HepG2 (cell line): Measurements from ENCODE around the gene FOXR1. TPM values are rescaled to one million over a fixed set of nuclear protein-coding genes. Genes with fewer than 3 reads are reported as not detected.

Experiments
- BATF2 ChIP-seq: sonication (generic); formaldehyde crosslinking; IDR thresholded peaks from 2 replicates; pipeline ENCODE4 v1.8.0; 2022; ENCODE audit warnings: mild to moderate bottlenecking, missing genetic modification reagents, moderate library complexity
- HOXD1 ChIP-seq: sonication (generic); formaldehyde crosslinking; IDR thresholded peaks from 2 replicates; pipeline ENCODE4 v1.5.0; 2020; ENCODE audit warnings: missing genetic modification reagents
- NFE2L1 ChIP-seq: sonication (generic); formaldehyde crosslinking; IDR thresholded peaks from 2 replicates; pipeline ENCODE4 v1.4.0; 2020; ENCODE audit warnings: missing genetic modification reagents, mild to moderate bottlenecking, borderline replicate concordance
- NFE2L2 ChIP-seq: fragments of 150-350 bp; IDR thresholded peaks from 2 replicates; pipeline ENCODE4 v1.6.1; 2014; ENCODE audit warnings: low read length
- SAFB2 ChIP-seq: sonication (generic); formaldehyde crosslinking; IDR thresholded peaks from 2 replicates; pipeline ENCODE4 v1.5.1; 2020; ENCODE audit warnings: missing genetic modification reagents, low read depth, mild to moderate bottlenecking, borderline replicate concordance
- SOX6 ChIP-seq, 2 experiments: fragments of 450-650 bp in 1 of 2; sonication (generic) in 1 of 2; formaldehyde crosslinking in 1 of 2; IDR thresholded peaks; 2 replicates each; pipeline versions ENCODE4 v1.4.0 to v1.6.1; 2017 to 2020; ENCODE audit warnings: antibody characterized with exemption in 1 of 2, mild to moderate bottlenecking in 1 of 2, missing genetic modification reagents in 1 of 2
- THAP11 ChIP-seq: IDR thresholded peaks from 2 replicates; pipeline ENCODE4 v1.6.1; 2016; ENCODE audit warnings: missing biosample characterization, missing genetic modification reagents
- ZNF142 ChIP-seq: sonication (generic); formaldehyde crosslinking; IDR thresholded peaks from 2 replicates; pipeline ENCODE4 v1.4.0; 2020; ENCODE audit warnings: missing genetic modification reagents
- polyA plus RNA-seq, 8 experiments: library from polyadenylated mRNA; depleted of rRNA in 3 of 8; stranded (reverse) in 7 of 8; unstranded in 1 of 8; fragments of >200 nt; fragmentation: Illumina TruSeq in 4 of 8; extraction: Trizol in 4 of 8; gene quantifications; 2 replicates each; pipeline versions ENCODE4 v1.2.1 to v1.2.3, GENCODE V29; 2011 to 2016; ENCODE audit warnings: low read depth in 4 of 8, missing spikeins in 1 of 8, mixed read lengths in 1 of 8; ENCODE audit not compliant: insufficient read depth in 1 of 8
- total RNA-seq, 5 experiments: library from RNA; depleted of rRNA; stranded (reverse); fragments of >200 nt; fragmentation: Illumina TruSeq; extraction: Trizol; gene quantifications; 2 replicates each; pipeline ENCODE4 v1.2.3, GENCODE V29; 2016; ENCODE audit warnings: low read depth in 1 of 5
- TF ChIP-seq, protein P1 (sequence below): sonication (generic); formaldehyde crosslinking; IDR thresholded peaks from 2 replicates; pipeline ENCODE4 v1.5.0; 2020; ENCODE audit warnings: missing genetic modification reagents, mild to moderate bottlenecking, borderline replicate concordance
- TF ChIP-seq, protein P2 (sequence below): sonication (generic); formaldehyde crosslinking; IDR thresholded peaks from 2 replicates; pipeline ENCODE4 v1.5.0; 2020; ENCODE audit warnings: mild to moderate bottlenecking, missing genetic modification reagents, borderline replicate concordance
- TF ChIP-seq, protein P3 (sequence below): sonication (generic); formaldehyde crosslinking; IDR thresholded peaks from 2 replicates; pipeline ENCODE4 v1.8.1; 2023; ENCODE audit warnings: mild to moderate bottlenecking, moderate library complexity, missing genetic modification reagents

The FOXR1 gene
- total and polyA plus RNA-seq, 2 of the 13 experiments (the other 11 are each of a cell fraction or from before 2014, with no cell fraction given), result not detected

DNA sequence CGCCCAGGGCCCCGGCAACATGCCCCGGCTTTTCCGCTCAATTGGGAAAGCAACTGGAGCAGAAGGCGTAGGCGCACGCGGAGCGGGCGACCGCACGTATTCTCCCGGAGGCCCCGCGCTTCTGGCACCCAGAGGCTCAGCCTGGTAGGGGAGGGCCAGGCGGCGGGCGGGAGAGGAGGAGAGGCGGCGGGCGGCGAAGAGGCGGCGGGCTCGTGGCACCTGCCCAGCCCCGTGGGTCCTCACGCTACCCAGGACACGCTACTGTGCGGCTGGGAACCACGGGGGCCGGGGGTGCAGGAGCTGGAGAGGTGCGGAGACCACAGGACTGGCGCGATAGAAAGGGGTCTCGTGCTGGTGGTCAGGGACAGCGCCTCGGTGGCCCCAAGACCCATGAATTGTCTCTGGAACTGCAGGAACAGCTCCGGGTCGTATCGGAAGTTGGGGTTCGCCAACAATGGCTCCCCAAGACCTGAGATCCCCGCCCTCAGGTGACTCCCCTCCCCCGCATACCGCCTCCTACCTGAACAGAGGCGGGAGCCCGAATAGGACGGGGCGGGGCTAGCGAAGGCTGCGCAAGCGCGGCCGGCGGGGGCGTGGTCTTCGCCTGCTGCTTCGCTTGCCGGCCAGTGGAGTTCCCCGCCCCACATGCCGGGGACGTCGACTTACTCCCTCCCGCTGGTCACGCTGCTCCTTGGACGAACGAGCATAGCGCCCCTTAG, 58.9 kb downstream of the FOXR1 start, which contains the start of gene SLC37A4 (continued):
- TF ChIP-seq BATF2 (CRISPR knock-in tag) (no peak), SOX6 (IDR thresholded peaks at IDR 0.05) (no peak), SOX6 (CRISPR knock-in tag; IDR thresholded peaks at IDR 0.05) (peak; percentile 66; the same call in 1 of the 2 replicates), HOXD1 (CRISPR knock-in tag) (peak; percentile 82), NFE2L1 (CRISPR knock-in tag) (no peak), ZNF142 (CRISPR knock-in tag) (peak; percentile 55; the same call in 1 of the 2 replicates), NFE2L2 (no peak), SAFB2 (CRISPR knock-in tag) (peak; percentile 51; the same call in 1 of the 2 replicates), THAP11 (CRISPR knock-in tag) (peak; percentile 78)
- TF ChIP-seq, protein P1, sequence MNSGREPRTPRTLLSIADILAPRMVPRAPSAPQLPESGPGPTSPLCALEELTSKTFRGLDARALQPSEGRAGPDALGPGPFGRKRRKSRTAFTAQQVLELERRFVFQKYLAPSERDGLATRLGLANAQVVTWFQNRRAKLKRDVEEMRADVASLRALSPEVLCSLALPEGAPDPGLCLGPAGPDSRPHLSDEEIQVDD (CRISPR knock-in tag), result no peak
- TF ChIP-seq, protein P2, sequence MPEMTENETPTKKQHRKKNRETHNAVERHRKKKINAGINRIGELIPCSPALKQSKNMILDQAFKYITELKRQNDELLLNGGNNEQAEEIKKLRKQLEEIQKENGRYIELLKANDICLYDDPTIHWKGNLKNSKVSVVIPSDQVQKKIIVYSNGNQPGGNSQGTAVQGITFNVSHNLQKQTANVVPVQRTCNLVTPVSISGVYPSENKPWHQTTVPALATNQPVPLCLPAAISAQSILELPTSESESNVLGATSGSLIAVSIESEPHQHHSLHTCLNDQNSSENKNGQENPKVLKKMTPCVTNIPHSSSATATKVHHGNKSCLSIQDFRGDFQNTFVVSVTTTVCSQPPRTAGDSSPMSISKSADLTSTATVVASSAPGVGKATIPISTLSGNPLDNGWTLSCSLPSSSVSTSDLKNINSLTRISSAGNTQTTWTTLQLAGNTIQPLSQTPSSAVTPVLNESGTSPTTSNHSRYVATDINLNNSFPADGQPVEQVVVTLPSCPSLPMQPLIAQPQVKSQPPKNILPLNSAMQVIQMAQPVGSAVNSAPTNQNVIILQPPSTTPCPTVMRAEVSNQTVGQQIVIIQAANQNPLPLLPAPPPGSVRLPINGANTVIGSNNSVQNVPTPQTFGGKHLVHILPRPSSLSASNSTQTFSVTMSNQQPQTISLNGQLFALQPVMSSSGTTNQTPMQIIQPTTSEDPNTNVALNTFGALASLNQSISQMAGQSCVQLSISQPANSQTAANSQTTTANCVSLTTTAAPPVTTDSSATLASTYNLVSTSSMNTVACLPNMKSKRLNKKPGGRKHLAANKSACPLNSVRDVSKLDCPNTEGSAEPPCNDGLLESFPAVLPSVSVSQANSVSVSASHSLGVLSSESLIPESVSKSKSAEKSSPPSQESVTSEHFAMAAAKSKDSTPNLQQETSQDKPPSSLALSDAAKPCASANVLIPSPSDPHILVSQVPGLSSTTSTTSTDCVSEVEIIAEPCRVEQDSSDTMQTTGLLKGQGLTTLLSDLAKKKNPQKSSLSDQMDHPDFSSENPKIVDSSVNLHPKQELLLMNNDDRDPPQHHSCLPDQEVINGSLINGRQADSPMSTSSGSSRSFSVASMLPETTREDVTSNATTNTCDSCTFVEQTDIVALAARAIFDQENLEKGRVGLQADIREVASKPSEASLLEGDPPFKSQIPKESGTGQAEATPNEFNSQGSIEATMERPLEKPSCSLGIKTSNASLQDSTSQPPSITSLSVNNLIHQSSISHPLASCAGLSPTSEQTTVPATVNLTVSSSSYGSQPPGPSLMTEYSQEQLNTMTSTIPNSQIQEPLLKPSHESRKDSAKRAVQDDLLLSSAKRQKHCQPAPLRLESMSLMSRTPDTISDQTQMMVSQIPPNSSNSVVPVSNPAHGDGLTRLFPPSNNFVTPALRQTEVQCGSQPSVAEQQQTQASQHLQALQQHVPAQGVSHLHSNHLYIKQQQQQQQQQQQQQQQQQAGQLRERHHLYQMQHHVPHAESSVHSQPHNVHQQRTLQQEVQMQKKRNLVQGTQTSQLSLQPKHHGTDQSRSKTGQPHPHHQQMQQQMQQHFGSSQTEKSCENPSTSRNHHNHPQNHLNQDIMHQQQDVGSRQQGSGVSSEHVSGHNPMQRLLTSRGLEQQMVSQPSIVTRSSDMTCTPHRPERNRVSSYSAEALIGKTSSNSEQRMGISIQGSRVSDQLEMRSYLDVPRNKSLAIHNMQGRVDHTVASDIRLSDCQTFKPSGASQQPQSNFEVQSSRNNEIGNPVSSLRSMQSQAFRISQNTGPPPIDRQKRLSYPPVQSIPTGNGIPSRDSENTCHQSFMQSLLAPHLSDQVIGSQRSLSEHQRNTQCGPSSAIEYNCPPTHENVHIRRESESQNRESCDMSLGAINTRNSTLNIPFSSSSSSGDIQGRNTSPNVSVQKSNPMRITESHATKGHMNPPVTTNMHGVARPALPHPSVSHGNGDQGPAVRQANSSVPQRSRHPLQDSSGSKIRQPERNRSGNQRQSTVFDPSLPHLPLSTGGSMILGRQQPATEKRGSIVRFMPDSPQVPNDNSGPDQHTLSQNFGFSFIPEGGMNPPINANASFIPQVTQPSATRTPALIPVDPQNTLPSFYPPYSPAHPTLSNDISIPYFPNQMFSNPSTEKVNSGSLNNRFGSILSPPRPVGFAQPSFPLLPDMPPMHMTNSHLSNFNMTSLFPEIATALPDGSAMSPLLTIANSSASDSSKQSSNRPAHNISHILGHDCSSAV (CRISPR knock-in tag), result no peak
- TF ChIP-seq, protein P3, sequence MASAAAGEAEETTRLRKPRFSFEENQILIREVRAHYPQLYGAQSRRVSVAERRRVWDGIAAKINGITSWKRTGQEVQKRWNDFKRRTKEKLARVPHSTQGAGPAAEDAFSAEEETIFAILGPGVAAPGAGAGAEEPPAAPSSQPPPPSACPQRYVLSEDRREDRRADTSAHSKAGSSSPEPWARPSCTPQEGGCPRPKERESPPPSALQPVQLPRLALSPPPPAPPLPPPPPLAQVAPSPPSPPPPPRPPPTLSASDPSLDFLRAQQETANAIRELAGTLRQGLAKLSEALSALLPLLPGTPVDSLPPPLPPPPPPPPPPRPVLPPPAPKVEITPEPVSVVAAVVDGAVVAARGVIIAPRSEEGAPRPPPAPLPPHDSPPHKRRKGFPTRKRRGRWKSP, result peak; percentile 72; the same call in 1 of the 2 replicates
